Liver (tissue), 3 donors: ENCODE results near the gene TMEM117.

ENCODE experiments used
- ATF3 ChIP-seq: IDR thresholded peaks from 2 replicates; pipeline ENCODE4 v1.6.1; 2016; ENCODE audit warnings: antibody characterized with exemption
- CTCF ChIP-seq: fragments of 150-350 bp; IDR thresholded peaks from 2 replicates; pipeline ENCODE4 v1.5.1; 2017; ENCODE audit warnings: improper control_type of control experiment, low read depth, low read length; ENCODE audit not compliant: missing input control
- GABPA ChIP-seq, 2 donors: IDR thresholded peaks in 1 of 2; conservative IDR thresholded peaks in 1 of 2; 2 replicates each; pipeline ENCODE4 v1.6.1; 2016; ENCODE audit warnings: antibody characterized with exemption in 2 of 2, mild to moderate bottlenecking in 1 of 2, moderate library complexity in 1 of 2
- JUND ChIP-seq, 2 donors: IDR thresholded peaks; 2 replicates each; pipeline ENCODE4 v1.6.1; 2016; ENCODE audit warnings: antibody characterized with exemption in 2 of 2
- MAX ChIP-seq: IDR thresholded peaks from 2 replicates; pipeline ENCODE4 v1.6.1; 2016; ENCODE audit warnings: antibody characterized with exemption
- NR2F2 ChIP-seq: IDR thresholded peaks from 2 replicates; pipeline ENCODE4 v1.6.1; 2016; ENCODE audit warnings: antibody characterized with exemption
- RAD21 ChIP-seq, 2 donors: IDR thresholded peaks; 2 replicates each; pipeline ENCODE4 v1.6.1; 2016; ENCODE audit warnings: antibody characterized with exemption in 2 of 2, mild to moderate bottlenecking in 2 of 2
- REST ChIP-seq: IDR thresholded peaks from 2 replicates; pipeline ENCODE4 v1.6.1; 2016; ENCODE audit warnings: antibody characterized with exemption, mild to moderate bottlenecking
- RXRA ChIP-seq, 2 donors: IDR thresholded peaks; 2 replicates each; pipeline ENCODE4 v1.6.1; 2017 to 2018; ENCODE audit warnings: antibody characterized with exemption in 2 of 2, mild to moderate bottlenecking in 1 of 2
- SP1 ChIP-seq: IDR thresholded peaks from 2 replicates; pipeline ENCODE4 v1.6.1; 2018; ENCODE audit warnings: antibody characterized with exemption, mild to moderate bottlenecking
- TAF1 ChIP-seq: conservative IDR thresholded peaks from 2 replicates; pipeline ENCODE4 v1.6.1; 2016; ENCODE audit warnings: antibody characterized with exemption, mild to moderate bottlenecking
- YY1 ChIP-seq: IDR thresholded peaks from 2 replicates; pipeline ENCODE4 v1.6.1; 2016; ENCODE audit warnings: antibody characterized with exemption, mild to moderate bottlenecking
- ZBTB33 ChIP-seq: IDR thresholded peaks from 2 replicates; pipeline ENCODE4 v1.6.1; 2016; ENCODE audit warnings: antibody characterized with exemption
- donor health status: healthy.
- donor health status: healthy.

GRCh38 chr12:43912859-43913258 lies 77.0 kb downstream of the TMEM117 start:
- TF ChIP-seq MAX, result no peak
- no peak for TF ChIP-seq CTCF
- TF ChIP-seq RAD21 (IDR thresholded peaks at IDR 0.05), result no peak
- no peak for TF ChIP-seq REST
- TF ChIP-seq JUND (IDR thresholded peaks at IDR 0.05), result no peak
- TF ChIP-seq GABPA (IDR thresholded peaks at IDR 0.05 in 1 of 2, conservative IDR thresholded peaks at IDR 0.05 in 1 of 2), result no peak
- TF ChIP-seq YY1, result no peak
- TF ChIP-seq ATF3, result no peak
- TF ChIP-seq NR2F2, result no peak
- no peak for TF ChIP-seq SP1
- no peak for TF ChIP-seq ZBTB33
- no peak for TF ChIP-seq RXRA (IDR thresholded peaks at IDR 0.05)
- TF ChIP-seq TAF1, result no peak
